ENCODE measurements around the gene BNIP3. TPM values are rescaled to one million over a fixed set of nuclear protein-coding genes. Genes with fewer than 3 reads are reported as not detected.
A peak's percentile ranks its signal among the peaks of the same experiment; 100 is the strongest.
"Not testable (repeated sequence)": the region's sequence is repeated elsewhere in the genome, so short reads cannot be mapped to it uniquely, and the experiment has no call there.

Gene BNIP3
- total RNA-seq, 1 donor = 48.4 TPM

GRCh38 chr10:131955591-131956340 is 26.0 kb downstream of the BNIP3 start:
- TF ChIP-seq CTCF (IDR thresholded peaks at IDR 0.05; ENCODE audit: insufficient read depth, low read depth, low read length) = no peak
- H3K4me3 ChIP-seq (ENCODE audit: low read depth, low read length) = no peak overlapping the region
- no peak for DNase-seq (ENCODE audit: low read depth)

- TF ChIP-seq CTCF (IDR thresholded peaks at IDR 0.05; ENCODE audit: insufficient read depth, low read depth, low read length) = no peak
- DNase-seq (ENCODE audit: low read depth) = no peak
- H3K4me3 ChIP-seq (ENCODE audit: low read depth, low read length) = no peak overlapping the region
Measured at GRCh38 chr10:131954356-131954965, 27.3 kb downstream of the BNIP3 start.

- DNase-seq (ENCODE audit: low read depth); H3K4me3 ChIP-seq (ENCODE audit: low read depth, low read length): not testable (repeated sequence)
Measured at GRCh38 chr10:131949908-131950307, 31.8 kb downstream of the BNIP3 start.

- no peak overlapping the region for H3K4me3 ChIP-seq (ENCODE audit: low read depth, low read length)
- no peak for TF ChIP-seq CTCF (IDR thresholded peaks at IDR 0.05; ENCODE audit: insufficient read depth, low read depth, low read length)
- DNase-seq (ENCODE audit: low read depth) = no peak
Measured at GRCh38 chr10:131949041-131949862, 32.5 kb downstream of the BNIP3 start.

GRCh38 chr10:131948501-131948900 is 33.2 kb downstream of the BNIP3 start:
- TF ChIP-seq CTCF (IDR thresholded peaks at IDR 0.05; ENCODE audit: insufficient read depth, low read depth, low read length) = no peak
- DNase-seq (ENCODE audit: low read depth) = no peak

GRCh38 chr10:131947631-131948347 is 33.9 kb downstream of the BNIP3 start:
- no peak overlapping the region for H3K4me3 ChIP-seq (ENCODE audit: low read depth, low read length)
- TF ChIP-seq CTCF (IDR thresholded peaks at IDR 0.05; ENCODE audit: insufficient read depth, low read depth, low read length) = no peak
- peak; percentile 78 for DNase-seq (ENCODE audit: low read depth)

More at GRCh38 chr10:131948501-131948900, 33.2 kb downstream of the BNIP3 start:
- H3K4me3 ChIP-seq (ENCODE audit: low read depth, low read length) = no peak overlapping the region
